Upper lobe of left lung (tissue), 4 donors: ENCODE data around the gene BECN2.

ENCODE experiments used
- EP300 ChIP-seq, 4 donors: sonication (generic); formaldehyde crosslinking; IDR thresholded peaks; one replicate each; pipeline ENCODE4 v1.5.1; 2017; ENCODE audit warnings: antibody characterized with exemption in 4 of 4, control low read depth in 2 of 4
- POLR2A ChIP-seq, 4 donors: fragments of 450-650 bp; IDR thresholded peaks; one replicate each; pipeline ENCODE4 v1.5.1; 2016 to 2017; ENCODE audit warnings: antibody characterized with exemption in 4 of 4, mild to moderate bottlenecking in 2 of 4
- TF ChIP-seq, protein P1 (sequence below), 6 experiments: fragments of 450-650 bp in 4 of 6; fragments of 200-600 bp in 2 of 6; sonication (generic) in 2 of 6; IDR thresholded peaks; one replicate each; pipeline ENCODE4 v1.5.1; 2016 to 2019; ENCODE audit warnings: antibody characterized with exemption in 6 of 6

- TF ChIP-seq, protein P1, sequence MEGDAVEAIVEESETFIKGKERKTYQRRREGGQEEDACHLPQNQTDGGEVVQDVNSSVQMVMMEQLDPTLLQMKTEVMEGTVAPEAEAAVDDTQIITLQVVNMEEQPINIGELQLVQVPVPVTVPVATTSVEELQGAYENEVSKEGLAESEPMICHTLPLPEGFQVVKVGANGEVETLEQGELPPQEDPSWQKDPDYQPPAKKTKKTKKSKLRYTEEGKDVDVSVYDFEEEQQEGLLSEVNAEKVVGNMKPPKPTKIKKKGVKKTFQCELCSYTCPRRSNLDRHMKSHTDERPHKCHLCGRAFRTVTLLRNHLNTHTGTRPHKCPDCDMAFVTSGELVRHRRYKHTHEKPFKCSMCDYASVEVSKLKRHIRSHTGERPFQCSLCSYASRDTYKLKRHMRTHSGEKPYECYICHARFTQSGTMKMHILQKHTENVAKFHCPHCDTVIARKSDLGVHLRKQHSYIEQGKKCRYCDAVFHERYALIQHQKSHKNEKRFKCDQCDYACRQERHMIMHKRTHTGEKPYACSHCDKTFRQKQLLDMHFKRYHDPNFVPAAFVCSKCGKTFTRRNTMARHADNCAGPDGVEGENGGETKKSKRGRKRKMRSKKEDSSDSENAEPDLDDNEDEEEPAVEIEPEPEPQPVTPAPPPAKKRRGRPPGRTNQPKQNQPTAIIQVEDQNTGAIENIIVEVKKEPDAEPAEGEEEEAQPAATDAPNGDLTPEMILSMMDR (IDR thresholded peaks at IDR 0.05) = no peak
- TF ChIP-seq EP300 (IDR thresholded peaks at IDR 0.05) (no peak), POLR2A (IDR thresholded peaks at IDR 0.05) (no peak)
Observed at GRCh38 chr1:241927321-241927720, 30.2 kb upstream of the BECN2 start.
